Stimulated activated naive CD4-positive, alpha-beta T cell treated with Interleukin-2 at 50 U/mL for 16 hours (primary cell): ENCODE measurements around the gene IFRD1.
"Not testable (repeated sequence)": the region's sequence is repeated elsewhere in the genome, so short reads cannot be mapped to it uniquely, and the experiment has no call there.

Experiments
- DNase-seq: peaks from one replicate; lab custom pipeline; 2025; lab: John Stamatoyannopoulos, UW

The IFRD1 gene

GRCh38 chr7:112442210-112442609 lies 8.1 kb upstream of the IFRD1 start:
- DNase-seq = no peak

- no peak for DNase-seq
Observed at GRCh38 chr7:112444505-112444904, 5.8 kb upstream of the IFRD1 start.

GRCh38 chr7:112446431-112446830 lies 3.8 kb upstream of the IFRD1 start:
- no peak for DNase-seq

GRCh38 chr7:112447406-112447805 lies 2.9 kb upstream of the IFRD1 start:
- no peak for DNase-seq

- DNase-seq = no peak
Observed at GRCh38 chr7:112448381-112448780, 1.9 kb upstream of the IFRD1 start.

GRCh38 chr7:112448891-112449290 lies 1.4 kb upstream of the IFRD1 start:
- no peak for DNase-seq

- peak; percentile 50 for DNase-seq
Observed at GRCh38 chr7:112449353-112449752, 907 bp upstream of the IFRD1 start.

- DNase-seq = peak; percentile 85
Observed at GRCh38 chr7:112450807-112451761, 824 bp downstream of the IFRD1 start.

- DNase-seq = no peak
Observed at GRCh38 chr7:112452102-112452888, 2.0 kb downstream of the IFRD1 start.

GRCh38 chr7:112453505-112454171 lies 3.4 kb downstream of the IFRD1 start:
- no peak for DNase-seq

GRCh38 chr7:112454191-112454590 lies 3.9 kb downstream of the IFRD1 start:
- DNase-seq = not testable (repeated sequence)

GRCh38 chr7:112459645-112460044 lies 9.4 kb downstream of the IFRD1 start:
- no peak for DNase-seq

- no peak for DNase-seq
Observed at GRCh38 chr7:112462236-112462635, 12.0 kb downstream of the IFRD1 start.

GRCh38 chr7:112467867-112468266 lies 17.6 kb downstream of the IFRD1 start:
- DNase-seq = no peak

GRCh38 chr7:112470194-112470593 lies 19.9 kb downstream of the IFRD1 start:
- DNase-seq = no peak

- DNase-seq = no peak
Observed at GRCh38 chr7:112476390-112477052, 26.3 kb downstream of the IFRD1 start.

GRCh38 chr7:112481121-112481736 lies 31.0 kb downstream of the IFRD1 start:
- no peak for DNase-seq

- no peak for DNase-seq
Observed at GRCh38 chr7:112481833-112482670, 31.8 kb downstream of the IFRD1 start.

GRCh38 chr7:112484671-112485167 lies 34.5 kb downstream of the IFRD1 start:
- no peak for DNase-seq

GRCh38 chr7:112485766-112486165 lies 35.5 kb downstream of the IFRD1 start:
- DNase-seq = no peak
